ENCODE results near the gene CT47B1.
"Not testable (repeated sequence)": the region's sequence is repeated elsewhere in the genome, so short reads cannot be mapped to it uniquely, and the experiment has no call there.

CT47B1 gene

GRCh38 chrX:120875766-120876165, at the start of gene CT47B1:
TSS of gene CT47B1 (minus strand) at chrX:120875866. CDS start at chrX:120875670, 196 bp downstream.
- not testable (repeated sequence) for DNase-seq (ENCODE audit: low read depth)

GRCh38 chrX:120874678-120875557, 748 bp downstream of the CT47B1 start:
- no peak for DNase-seq (ENCODE audit: low read depth)

- DNase-seq (ENCODE audit: low read depth): peak; percentile 4
These were observed 18.4 kb downstream of the CT47B1 start for GRCh38 chrX:120857240-120857639.

- DNase-seq (ENCODE audit: low read depth): peak; percentile 87
These were observed 34.8 kb downstream of the CT47B1 start for GRCh38 chrX:120840827-120841226.

GRCh38 chrX:120839491-120839890, 36.2 kb downstream of the CT47B1 start:
- DNase-seq (ENCODE audit: low read depth): peak; percentile 71

- DNase-seq (ENCODE audit: low read depth): not testable (repeated sequence)
These were observed 48.5 kb downstream of the CT47B1 start for GRCh38 chrX:120827213-120827612.

- no peak for DNase-seq (ENCODE audit: low read depth)
These were observed 50.5 kb downstream of the CT47B1 start for GRCh38 chrX:120825146-120825545.

- DNase-seq (ENCODE audit: low read depth): no peak
These were observed 51.6 kb downstream of the CT47B1 start for GRCh38 chrX:120824021-120824420.

- DNase-seq (ENCODE audit: low read depth): no peak
These were observed 52.1 kb downstream of the CT47B1 start for GRCh38 chrX:120823556-120823955.
